Measurements from ENCODE around the gene HGD. TPM values are rescaled to one million over a fixed set of nuclear protein-coding genes. Genes with fewer than 3 reads are reported as not detected.
"Not testable (repeated sequence)": the region's sequence is repeated elsewhere in the genome, so short reads cannot be mapped to it uniquely, and the experiment has no call there.

The HGD gene
- total RNA-seq, 1 experiment from 2014 or later: 23.0 TPM

DNA sequence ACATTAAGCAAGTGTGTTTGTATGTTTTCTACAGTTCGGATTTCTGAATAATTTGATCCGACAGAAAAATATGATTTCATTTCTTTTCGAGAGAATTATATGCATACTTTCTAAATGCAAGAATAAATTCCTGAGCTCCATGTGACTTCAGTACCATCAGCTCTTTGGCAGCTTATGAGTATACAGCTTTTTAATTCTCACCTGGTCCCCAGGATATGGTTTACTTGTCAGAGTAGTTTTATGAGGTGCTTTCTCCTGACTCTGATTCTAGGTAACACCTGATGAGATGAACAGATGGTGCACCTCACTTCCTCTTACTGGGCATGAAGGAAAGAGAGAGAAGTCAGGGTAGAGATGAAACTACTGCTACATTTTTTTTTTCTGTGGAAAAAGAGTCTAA lies 3.1 kb downstream of the HGD start:
- DNase-seq: no peak
- peak overlapping the region; percentile 66 for H3K4me3 Mint-ChIP-seq (ENCODE audit: low read depth, unreplicated experiment)
- CTCF ChIA-PET: interaction anchor here (1.2 to 1.3 kb wide), 2 partner anchors 116 to 262 kb away, joined by 4 read pairs; no protein-coding TSS in a partner anchor

DNA sequence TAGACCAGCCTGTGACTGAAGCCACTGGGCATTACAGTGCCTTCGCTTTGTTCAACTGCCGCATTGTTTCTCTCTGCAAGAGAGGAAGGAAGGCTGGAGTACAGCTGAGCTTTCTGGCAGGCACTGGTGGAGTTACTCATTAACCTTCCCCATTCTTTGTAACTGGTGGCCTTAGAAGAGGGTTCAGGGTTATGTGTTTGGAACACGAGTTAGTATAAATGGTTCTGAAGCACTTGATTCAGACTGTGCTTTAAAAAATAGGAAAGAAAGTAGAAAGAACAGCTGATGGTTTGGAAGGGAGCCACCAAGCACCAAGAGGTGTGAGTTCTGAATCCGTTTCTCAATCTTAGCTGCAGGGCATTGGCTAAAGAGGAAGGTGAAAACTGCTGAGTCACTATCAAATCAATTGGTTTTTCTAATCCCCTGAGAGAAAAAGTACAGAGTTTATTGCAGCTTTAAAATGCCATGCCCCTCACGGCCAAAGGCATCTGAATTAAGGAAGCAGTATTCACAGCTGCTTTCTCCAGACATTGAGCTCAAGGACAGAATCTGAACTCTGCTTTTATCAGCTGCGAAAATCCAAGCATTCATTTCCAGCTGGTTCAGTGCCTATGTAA lies 3.6 kb downstream of the HGD start:
- H3K27me3 Mint-ChIP-seq (ENCODE audit: unreplicated experiment): no peaks in the 10 kb centered on the region
- CTCF ChIA-PET: interaction anchor here (1.2 to 1.3 kb wide), 2 partner anchors 117 to 261 kb away, joined by 4 read pairs; no protein-coding TSS in a partner anchor

More for the DNA sequence above, 3.1 kb downstream of the HGD start:
- intact Hi-C loops (cut with micrococcal nuclease; ENCODE audit: unreplicated experiment): loop anchor here (2.0 to 5.0 kb wide), 2 partner anchors 64 to 77 kb away; partner anchors contain the start of genes GTF2E1 and RABL3
- H3K9me3 Mint-ChIP-seq (ENCODE audit: low read depth, unreplicated experiment): no peaks in the 10 kb centered on the region
- peak overlapping the region; percentile 82 for H3K27ac Mint-ChIP-seq (ENCODE audit: unreplicated experiment)
- H3K36me3 Mint-ChIP-seq (ENCODE audit: insufficient read depth, unreplicated experiment): peaks cover 35% of the 10 kb centered on the region
- no peaks in the 10 kb centered on the region for H3K27me3 Mint-ChIP-seq (ENCODE audit: unreplicated experiment)
- H3K4me1 Mint-ChIP-seq (ENCODE audit: low read depth, unreplicated experiment): peaks cover 56% of the 10 kb centered on the region
- BruUV-seq (replicated peaks): no TSS peak
- TF ChIP-seq, protein P1, sequence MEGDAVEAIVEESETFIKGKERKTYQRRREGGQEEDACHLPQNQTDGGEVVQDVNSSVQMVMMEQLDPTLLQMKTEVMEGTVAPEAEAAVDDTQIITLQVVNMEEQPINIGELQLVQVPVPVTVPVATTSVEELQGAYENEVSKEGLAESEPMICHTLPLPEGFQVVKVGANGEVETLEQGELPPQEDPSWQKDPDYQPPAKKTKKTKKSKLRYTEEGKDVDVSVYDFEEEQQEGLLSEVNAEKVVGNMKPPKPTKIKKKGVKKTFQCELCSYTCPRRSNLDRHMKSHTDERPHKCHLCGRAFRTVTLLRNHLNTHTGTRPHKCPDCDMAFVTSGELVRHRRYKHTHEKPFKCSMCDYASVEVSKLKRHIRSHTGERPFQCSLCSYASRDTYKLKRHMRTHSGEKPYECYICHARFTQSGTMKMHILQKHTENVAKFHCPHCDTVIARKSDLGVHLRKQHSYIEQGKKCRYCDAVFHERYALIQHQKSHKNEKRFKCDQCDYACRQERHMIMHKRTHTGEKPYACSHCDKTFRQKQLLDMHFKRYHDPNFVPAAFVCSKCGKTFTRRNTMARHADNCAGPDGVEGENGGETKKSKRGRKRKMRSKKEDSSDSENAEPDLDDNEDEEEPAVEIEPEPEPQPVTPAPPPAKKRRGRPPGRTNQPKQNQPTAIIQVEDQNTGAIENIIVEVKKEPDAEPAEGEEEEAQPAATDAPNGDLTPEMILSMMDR (IDR thresholded peaks at IDR 0.05; ENCODE audit: unreplicated experiment): no peak

DNA sequence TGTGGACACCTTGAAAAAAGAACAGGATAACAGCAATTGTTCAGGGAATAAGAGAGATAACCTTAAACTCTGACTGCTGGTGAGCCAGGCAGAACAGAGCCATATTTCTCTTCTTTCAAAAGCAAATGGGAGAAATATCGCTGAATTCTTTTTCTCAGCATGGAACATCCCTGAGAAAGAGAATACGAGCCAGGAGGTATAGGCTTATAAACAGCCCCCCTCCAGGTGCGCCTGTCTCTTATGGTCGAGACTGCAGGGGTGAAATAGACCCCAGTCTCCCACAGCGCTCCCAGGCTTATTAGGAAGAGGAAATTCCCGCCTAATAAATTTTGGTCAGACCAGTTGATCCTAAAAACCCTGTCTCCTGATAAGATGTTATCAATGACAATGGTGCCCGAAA lies 4.8 kb downstream of the HGD start:
- BruUV-seq (replicated peaks); H3K9me3 Mint-ChIP-seq (ENCODE audit: low read depth, unreplicated experiment); H3K27me3 Mint-ChIP-seq (ENCODE audit: unreplicated experiment); CTCF ChIA-PET; DNase-seq; H3K27ac Mint-ChIP-seq (ENCODE audit: unreplicated experiment); H3K4me3 Mint-ChIP-seq (ENCODE audit: low read depth, unreplicated experiment): not testable (repeated sequence)
- intact Hi-C loops (cut with micrococcal nuclease; ENCODE audit: unreplicated experiment): loop anchor here (5.0 kb wide), 1 partner anchor 75 kb away; no protein-coding TSS in a partner anchor
- Mint-ChIP-seq H3K36me3 (ENCODE audit: insufficient read depth, unreplicated experiment) (peaks cover 32% of the 10 kb centered on the region), H3K4me1 (ENCODE audit: low read depth, unreplicated experiment) (peaks cover 46% of the 10 kb centered on the region)

More for the DNA sequence above, 3.6 kb downstream of the HGD start:
- Mint-ChIP-seq H3K9me3 (ENCODE audit: low read depth, unreplicated experiment) (no peaks in the 10 kb centered on the region), H3K4me1 (ENCODE audit: low read depth, unreplicated experiment) (peaks cover 56% of the 10 kb centered on the region), H3K4me3 (ENCODE audit: low read depth, unreplicated experiment) (peak overlapping the region; percentile 66), H3K36me3 (ENCODE audit: insufficient read depth, unreplicated experiment) (peaks cover 35% of the 10 kb centered on the region), H3K27ac (ENCODE audit: unreplicated experiment) (peak overlapping the region; percentile 82)
- TF ChIP-seq, protein P1 (IDR thresholded peaks at IDR 0.05; ENCODE audit: unreplicated experiment): no peak
- intact Hi-C loops (cut with micrococcal nuclease; ENCODE audit: unreplicated experiment): loop anchor here (2.0 to 5.0 kb wide), 2 partner anchors 64 to 76 kb away; partner anchors contain the start of genes GTF2E1 and RABL3
- no TSS peak for BruUV-seq (replicated peaks)
- DNase-seq: peak; percentile 70

DNA sequence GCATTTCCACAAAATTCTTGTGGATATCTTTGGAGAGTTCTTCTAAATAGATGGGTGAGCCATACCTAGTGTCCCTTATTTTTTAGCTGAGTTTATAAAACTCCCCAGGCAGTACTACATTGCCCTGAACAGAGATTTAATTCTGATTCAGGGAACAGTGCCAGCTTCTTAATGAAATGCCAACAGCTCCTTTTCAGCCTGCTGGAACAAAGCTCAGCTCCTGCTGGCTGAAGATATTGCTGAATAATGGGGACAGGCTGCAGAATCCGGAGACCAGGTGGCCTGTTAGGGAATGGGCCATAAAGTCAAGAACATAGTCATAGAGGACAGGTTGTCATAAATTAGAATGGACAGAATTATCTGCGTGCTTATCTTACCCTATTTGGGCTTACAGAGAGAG lies 8.9 kb downstream of the HGD start:
- Mint-ChIP-seq H3K27ac (ENCODE audit: unreplicated experiment) (no peak overlapping the region), H3K9me3 (ENCODE audit: low read depth, unreplicated experiment) (no peaks in the 10 kb centered on the region), H3K4me3 (ENCODE audit: low read depth, unreplicated experiment) (no peak overlapping the region), H3K27me3 (ENCODE audit: unreplicated experiment) (no peaks in the 10 kb centered on the region), H3K4me1 (ENCODE audit: low read depth, unreplicated experiment) (peaks cover 8% of the 10 kb centered on the region), H3K36me3 (ENCODE audit: insufficient read depth, unreplicated experiment) (peaks cover 7% of the 10 kb centered on the region)
- CTCF ChIA-PET: no interaction called here
- no peak for DNase-seq
- intact Hi-C loops (cut with micrococcal nuclease; ENCODE audit: unreplicated experiment): no loop called here
- BruUV-seq (replicated peaks): no TSS peak
- TF ChIP-seq, protein P1 (IDR thresholded peaks at IDR 0.05; ENCODE audit: unreplicated experiment): no peak

DNA sequence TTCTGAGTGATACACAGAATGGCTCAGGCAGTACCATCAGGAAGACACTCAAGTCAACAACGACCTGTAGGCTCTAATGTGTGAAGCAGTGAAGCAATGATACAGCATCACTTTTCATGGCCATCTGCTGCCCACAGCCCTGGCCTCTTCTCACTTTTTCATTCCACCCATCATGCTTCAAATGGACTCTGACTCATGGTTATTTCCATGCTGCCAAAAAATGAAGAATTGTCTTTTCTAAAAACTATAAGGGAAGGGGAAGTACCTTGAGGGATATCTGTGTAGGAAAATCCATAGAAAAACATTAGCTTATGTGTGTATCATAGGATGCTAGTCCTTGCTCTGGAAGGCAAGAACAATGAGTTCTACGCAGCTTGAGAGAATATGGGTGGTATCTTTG lies 11.5 kb downstream of the HGD start:
- intact Hi-C loops (cut with micrococcal nuclease; ENCODE audit: unreplicated experiment): no loop called here
- Mint-ChIP-seq H3K27me3 (ENCODE audit: unreplicated experiment) (no peaks in the 10 kb centered on the region), H3K4me3 (ENCODE audit: low read depth, unreplicated experiment) (no peak overlapping the region), H3K36me3 (ENCODE audit: insufficient read depth, unreplicated experiment) (no peaks in the 10 kb centered on the region), H3K27ac (ENCODE audit: unreplicated experiment) (no peak overlapping the region), H3K4me1 (ENCODE audit: low read depth, unreplicated experiment) (no peaks in the 10 kb centered on the region), H3K9me3 (ENCODE audit: low read depth, unreplicated experiment) (no peaks in the 10 kb centered on the region)
- no peak for DNase-seq
- BruUV-seq (replicated peaks): no TSS peak
- TF ChIP-seq, protein P1 (IDR thresholded peaks at IDR 0.05; ENCODE audit: unreplicated experiment): no peak
- CTCF ChIA-PET: interaction anchor here (0.6 kb wide), 1 partner anchor 1510 kb away, joined by 3 read pairs; no protein-coding TSS in a partner anchor

Data from Calu3 (cell line).